NOMO-1 treated with DMSO at 0.1 percent for 48 hours (cell line): ENCODE results near the gene ISG20L2.

ENCODE experiments used
- DNase-seq: peaks from one replicate; lab custom pipeline; 2025; ENCODE audit not compliant: unreplicated experiment; lab: John Stamatoyannopoulos, UW

The ISG20L2 gene

GRCh38 chr1:156754219-156754618 is 25.7 kb upstream of the ISG20L2 start:
- no peak for DNase-seq

DNA sequence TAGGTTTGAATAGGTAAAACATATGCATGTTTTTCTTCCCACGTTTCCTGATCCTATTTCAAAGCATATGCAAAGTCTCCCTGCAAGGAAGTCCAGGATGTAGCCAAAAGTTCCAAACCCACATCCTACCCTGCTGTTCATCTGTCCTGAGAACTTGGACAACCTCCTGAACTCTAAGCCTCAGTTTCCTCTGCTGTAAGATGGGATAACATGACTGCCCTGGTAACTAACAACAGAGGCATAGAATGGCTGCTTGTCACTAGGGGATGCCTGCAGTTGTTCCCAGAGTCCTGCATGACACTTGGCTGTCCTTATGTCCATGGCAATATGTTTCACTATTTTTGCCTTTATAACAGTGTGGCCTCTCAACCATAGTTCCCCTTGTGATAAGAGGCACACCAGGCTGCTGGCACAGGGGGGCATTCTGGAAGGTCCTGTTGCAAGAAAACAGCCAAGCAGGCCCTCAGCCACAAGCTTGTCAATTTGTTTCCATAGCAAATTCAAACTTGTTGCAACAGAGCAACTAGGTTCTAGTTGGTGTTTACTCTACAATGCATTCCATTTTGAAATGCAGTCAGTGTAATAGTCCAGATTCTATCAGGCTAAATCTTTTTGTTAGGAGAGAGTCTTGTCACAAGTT is 24.4 kb upstream of the ISG20L2 start:
- peak; percentile 21 for DNase-seq

DNA sequence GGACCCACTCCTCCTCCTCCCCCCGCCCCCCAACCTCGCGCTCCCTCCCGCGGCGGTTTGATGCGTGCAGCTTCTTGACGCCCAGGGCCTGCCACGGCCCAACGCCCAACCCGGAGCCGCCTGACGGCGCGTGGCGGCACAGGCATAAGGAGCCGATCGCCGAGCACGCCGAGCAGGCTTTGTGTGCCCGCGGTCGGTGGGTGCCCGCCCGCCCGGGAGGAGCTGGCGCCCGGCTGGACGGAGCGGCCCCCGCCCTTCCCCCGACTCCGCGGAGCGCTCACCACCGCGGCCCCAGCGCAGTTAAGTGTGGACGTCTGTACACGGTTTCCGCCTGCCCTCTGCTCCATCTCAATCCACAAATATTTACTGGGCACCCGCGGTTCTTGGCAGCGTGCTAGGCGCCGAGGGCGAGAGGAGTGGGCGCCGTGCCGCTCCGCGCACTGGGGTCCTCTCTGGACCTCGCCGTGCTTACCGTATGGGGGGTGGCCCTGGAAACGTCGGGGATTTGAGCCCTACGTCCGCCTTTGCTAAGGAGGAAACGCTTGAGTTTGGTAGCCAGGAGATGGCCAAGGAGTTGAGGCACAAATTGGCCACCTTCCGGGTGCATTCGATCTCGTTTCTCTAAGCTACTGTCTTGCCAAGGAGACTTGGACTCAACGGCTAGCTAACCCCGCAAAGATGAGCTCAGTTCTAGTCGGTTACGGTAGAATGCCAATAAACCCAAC is 23.4 kb upstream of the ISG20L2 start:
- peak; percentile 87 for DNase-seq

- no peak for DNase-seq
These were observed 22.8 kb upstream of the ISG20L2 start, which contains the start of gene HDGF for GRCh38 chr1:156751451-156751756. Gene HDGF, minus strand, starts transcription at chr1:156751675. Its CDS starts 246 bp downstream, at chr1:156751429.

GRCh38 chr1:156750711-156751450 is 22.3 kb upstream of the ISG20L2 start:
- no peak for DNase-seq

DNA sequence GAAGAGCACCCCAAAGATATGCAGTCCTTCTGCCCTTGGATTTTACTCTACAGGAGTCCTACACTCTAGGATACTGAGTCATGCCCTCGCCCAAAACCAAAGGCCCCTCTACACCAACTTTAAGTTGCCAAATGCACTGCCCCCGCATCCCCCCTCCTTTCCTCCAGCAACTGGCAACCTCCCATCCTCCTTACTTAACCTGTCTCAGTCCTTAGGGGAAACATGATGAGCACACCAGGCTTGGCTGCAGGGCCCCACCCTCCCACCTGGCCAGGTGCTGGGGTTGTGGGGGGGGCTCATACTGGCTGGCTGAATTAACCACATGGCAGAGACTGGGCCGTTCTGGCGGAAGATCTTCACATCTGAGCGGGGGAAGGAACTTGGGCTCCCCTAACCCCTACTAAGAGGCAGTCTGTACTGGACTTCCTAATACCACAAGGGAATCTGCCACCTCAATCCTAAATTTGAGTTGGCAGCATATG is 21.7 kb upstream of the ISG20L2 start:
- DNase-seq = no peak

DNA sequence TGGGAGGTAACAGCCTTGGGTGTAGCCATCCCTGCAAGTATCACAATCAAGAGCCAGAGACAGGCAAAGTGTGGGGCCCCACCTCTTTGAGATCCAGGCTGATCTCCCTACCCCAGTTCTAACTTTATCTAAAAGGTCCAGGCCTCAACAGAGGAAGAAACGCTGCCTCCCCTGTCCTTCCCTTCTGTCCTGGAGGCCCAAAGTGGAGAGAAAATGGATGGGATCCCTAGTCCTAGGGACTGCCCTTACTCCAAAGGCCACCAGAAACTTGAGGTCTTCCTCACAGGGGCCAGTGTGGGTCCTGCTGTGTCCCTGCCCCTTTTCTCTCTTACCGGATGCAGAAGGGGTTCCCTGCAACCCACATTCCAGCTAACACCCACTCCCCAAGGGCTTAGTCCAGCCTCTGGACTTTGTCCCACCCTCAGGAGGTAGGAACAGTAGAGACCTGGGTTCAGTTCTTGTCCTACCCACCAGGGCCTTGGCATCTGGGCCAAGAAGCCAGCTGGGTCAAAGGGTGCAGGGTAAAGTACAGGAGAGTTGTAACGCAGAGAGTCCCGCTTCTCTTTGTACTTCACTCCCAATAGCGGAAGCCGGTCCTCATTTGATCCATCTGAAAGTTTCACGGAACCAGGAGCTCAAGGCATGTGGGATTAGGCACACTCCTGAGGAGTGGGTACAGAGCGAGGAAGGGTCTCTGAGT is 21.0 kb upstream of the ISG20L2 start:
- no peak for DNase-seq

DNA sequence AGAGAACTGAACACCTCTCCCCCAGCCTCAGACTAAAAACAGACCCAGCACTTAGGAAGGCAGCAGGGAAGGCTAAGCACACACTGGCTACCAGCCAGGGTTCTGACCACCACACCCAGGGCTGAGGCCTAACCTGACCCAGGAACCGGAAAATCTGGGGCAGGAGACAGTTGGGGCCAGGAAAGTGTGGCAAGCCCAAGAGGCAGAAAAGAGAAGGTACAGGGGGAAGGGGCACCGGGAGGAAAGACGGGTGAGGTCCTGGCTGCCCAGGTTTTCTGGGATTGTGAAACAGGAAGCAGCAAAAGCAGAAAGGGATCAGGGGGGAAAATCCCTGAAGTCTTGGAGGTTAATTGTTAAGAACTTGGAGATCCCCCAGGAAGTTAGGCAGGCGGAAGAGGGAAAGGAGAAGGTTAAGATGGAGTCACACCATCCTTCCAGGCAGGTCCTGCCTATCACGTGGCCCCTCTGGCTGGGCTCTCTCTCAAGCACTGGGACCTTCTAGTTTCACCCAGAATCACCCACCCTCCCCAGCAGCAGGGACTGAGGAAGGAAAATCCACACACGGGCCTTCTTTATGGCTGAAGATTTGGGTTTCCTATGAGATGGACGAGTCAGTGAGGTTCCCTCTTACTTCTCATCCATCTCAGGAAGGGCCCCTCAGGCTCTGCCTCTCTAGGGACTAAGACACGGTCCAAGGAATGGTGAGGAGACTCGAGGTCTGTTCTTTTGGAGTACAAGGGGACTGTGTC is 20.3 kb upstream of the ISG20L2 start:
- DNase-seq = peak; percentile 14

- no peak for DNase-seq
These were observed 19.4 kb upstream of the ISG20L2 start for GRCh38 chr1:156747742-156748669.

DNA sequence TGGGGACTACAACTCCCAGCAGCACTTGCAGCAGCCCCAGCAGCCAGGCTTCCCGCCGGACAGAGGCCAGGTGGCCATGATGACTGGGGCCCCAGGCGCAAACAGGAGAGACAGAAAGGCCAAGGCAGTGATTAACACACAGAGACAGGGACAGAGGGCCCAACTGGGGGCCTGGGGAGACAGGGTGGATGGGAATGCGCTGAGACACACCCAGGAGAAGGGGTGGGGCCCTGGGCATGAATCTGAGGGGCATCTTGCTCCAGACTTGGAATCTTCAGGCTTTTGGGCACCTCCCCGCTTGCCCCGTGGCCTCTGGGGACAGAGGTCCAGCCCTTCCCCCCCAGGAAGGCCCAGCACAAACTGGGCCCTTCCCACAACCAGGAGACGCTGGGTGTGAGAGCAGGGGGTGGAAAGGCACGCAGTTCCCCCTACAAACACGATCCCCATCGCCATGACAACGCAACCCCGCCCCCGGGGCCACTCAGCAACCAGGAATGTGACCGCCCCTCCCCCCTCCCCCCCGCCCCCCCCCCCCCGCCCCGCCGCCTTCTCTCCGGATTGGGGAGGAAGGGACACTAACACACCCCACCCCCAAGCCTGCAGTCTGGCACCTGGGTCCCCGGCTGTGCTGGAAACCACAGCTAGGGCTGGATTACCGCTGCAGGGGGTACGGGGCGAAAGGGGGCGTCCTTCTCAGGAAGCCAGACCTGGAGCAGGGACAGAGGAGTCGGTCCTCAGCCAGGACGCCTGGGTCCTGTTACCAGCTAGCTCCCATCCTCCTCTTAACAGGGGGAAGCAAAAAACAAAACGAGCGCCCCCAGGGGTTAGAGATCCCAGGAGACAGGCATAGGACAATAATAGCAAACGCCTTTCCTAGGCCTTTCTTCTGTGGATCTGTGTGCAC is 18.4 kb upstream of the ISG20L2 start:
- DNase-seq = peak; percentile 19

GRCh38 chr1:156746406-156746727 is 17.8 kb upstream of the ISG20L2 start:
- no peak for DNase-seq

DNA sequence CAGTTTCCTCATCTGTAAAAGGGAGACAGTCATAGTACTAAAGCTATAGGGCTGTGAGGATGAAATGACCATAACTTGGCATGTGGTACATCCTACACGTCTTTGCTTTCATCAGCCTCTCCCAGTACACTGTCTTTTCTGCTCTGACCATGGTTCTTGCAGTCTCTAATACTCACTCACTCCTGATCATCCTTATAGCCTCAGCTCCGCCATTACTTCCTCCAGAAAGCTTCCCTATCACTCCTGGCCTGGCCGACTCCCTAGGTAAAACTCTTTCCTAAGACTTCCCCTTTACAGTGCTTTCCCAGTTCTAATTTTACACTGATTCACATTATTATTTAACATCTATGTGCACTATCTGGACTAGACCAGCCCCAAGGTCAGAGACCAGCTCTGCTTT is 17.3 kb upstream of the ISG20L2 start:
- no peak for DNase-seq

DNA sequence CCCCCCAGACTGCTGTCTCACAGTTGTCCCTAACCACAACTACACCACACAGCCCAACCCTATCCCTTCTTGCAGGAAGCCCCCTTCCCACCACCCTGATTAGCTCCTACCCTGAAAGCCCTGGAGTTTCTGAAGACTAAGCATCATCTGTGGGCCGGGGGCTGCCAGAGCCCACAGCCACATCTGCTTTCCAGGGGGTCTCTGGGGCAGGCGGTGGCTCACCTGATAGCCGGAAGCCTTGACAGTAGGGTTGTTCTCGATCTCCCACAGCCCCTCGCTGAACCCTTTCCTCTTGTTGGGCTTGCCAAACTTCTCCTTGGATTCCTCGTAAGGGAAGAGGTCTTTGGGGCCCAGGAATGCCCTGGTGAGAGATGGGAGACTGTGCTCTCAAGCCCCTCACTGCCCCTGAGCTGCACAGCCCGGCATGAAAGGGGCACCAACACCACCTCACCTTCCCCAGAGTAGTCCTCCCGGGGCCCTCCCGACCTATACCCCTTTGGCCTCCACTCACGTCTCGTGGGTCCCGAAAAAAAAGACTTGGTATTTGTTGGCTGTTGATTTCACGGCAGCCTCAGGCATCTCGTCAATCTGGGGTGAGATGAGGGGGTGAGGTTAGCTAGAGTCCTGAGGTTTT is 16.3 kb upstream of the ISG20L2 start:
- DNase-seq = no peak

DNA sequence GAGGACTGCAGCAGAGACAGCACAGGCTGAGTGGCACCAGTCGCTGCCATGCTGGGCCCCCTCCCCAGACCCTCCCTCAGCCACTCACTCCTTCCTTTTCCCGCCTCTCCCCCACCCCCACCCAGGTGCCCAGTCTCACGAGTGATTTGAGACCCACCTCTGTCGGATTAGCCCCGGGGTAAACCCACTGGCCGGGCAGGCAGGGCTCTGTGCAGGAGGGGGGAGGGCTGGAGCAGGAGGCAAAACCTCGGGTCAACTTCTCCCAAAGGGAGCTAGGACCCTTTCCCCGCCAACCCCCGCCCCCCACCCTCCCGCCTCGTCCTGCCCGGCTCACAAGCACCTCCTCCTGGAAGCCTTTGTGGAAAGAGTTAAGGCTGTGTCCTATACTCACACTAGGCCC is 15.8 kb upstream of the ISG20L2 start:
- DNase-seq = no peak

GRCh38 chr1:156743367-156744302 is 15.1 kb upstream of the ISG20L2 start:
- no peak for DNase-seq

- no peak for DNase-seq
These were observed 14.2 kb upstream of the ISG20L2 start for GRCh38 chr1:156742801-156743200.

DNA sequence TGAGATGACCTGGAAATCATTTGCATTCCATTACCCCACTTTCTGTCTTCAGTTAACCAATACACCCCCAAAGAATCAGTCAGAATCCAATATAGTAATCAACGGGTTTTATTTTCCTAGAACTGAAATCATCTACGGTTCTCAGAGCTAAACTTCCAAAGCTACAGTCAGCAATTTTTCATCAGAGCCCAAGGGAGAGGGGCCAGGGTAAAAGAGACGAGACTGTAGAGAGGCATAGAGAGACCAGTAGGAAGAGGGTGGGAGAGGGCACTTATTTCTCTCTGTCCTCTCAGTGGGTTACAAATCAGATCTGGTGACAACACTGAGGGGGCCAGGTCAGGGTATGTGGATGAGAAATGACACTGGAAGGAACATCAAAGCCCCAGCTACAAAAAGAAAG is 13.5 kb upstream of the ISG20L2 start:
- no peak for DNase-seq
